Embryonic facial prominence (tissue), 1 donor: ENCODE results near the gene RPS25.
A peak's percentile ranks its signal among the peaks of the same experiment; 100 is the strongest.
"Not testable (repeated sequence)": the region's sequence is repeated elsewhere in the genome, so short reads cannot be mapped to it uniquely, and the experiment has no call there.

Source experiments
- DNase-seq: peaks from one replicate; pipeline ENCODE4 v3.0.0-alpha.2; 2016; ENCODE audit errors: extremely low spot score

Gene RPS25

DNA sequence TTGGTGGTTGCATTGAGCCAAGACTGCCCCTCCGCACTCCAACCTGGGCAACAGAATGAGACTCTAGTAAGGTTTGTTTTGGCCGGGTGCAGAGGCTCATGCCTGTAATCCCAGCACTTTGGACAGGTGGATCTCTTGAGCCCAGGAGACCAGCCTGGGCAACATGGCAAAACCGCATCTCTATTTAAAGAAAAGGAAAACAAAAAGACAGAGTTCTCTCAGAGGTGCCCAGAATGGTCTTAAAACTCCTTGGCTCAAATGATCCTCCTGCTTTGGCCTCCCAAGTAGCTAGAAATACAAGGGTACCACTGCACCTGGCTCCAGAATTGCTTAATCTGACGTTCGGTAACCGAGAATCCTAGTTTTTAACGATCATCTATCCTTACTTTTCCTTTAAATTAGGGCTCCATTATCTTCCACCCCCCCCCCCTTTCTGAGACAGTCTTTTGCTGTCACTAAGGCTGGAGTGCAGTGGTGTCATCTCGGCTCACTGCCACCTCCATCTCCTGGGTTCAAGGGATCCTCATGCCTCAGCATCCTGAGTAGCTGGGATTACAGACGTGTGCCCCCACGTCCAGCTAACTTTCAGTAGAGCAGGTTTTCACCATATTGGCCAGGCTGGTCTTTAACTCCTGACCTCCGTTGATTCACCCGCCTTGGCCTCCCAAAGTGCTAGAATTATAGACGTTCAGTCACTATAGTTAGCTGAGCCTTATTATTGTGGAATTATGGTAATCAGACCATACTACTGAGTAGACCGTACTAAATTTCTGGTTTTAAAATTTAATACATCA is 1.7 kb downstream of the RPS25 start:
- no peak for DNase-seq

DNA sequence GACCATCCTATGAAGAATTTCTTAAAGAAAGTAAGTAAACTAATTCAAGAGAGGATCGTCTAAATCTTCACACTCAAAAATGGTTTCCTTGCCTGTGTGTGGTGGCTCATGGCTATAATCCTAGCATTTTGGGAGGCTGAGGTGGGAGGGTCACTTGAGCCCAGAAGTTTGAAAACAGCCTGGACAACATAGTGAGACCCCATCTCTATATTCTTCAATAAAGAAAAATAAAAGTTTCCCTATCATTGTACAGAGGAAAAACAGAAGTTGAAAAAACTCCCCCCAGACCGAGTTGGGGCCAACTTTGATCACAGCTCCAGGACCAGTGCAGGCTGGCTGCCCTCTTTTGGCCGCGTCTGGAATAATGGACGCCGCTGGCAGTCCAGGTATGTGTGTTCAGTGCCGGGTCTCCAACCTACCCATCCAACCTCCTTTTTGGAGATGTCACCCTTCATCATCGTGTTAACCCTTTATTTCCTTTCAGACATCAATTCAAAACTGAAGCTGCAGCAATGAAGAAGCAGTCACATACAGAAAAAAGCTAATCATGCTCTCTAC is 3.0 kb downstream of the RPS25 start:
- DNase-seq, result no peak

DNA sequence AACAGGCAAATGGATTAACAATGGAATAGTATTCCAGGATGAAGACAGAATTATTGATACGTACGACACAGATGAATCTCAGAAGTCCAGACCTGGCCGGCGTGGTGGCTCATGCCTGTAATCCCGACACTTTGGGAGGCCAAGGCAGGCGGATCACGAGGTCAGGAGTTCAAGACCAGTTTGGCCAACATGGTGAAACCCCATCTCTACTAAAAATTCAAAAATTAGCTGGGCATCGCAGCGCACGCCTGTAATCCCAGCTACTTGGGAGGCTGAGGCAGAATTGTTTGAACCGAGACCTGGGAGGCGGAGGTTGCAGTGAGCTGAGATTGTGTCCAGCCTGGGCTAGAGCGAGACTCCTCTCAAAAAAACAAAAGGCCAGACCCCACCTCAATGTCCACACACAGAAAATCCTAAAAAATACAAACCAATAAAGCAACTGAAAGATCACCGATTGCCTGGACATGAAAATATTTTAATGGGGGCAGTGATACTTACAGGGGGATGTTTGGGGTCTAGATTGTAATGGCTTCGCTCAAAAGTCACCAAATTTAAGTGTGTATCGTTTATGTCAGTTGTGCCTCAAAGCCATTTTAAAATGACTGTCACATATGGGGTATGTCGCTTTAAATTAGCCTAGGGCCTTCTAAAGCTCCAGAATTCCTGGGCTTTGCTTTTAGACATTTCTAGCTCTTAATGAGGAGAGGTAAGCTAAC is 3.8 kb downstream of the RPS25 start:
- no peak for DNase-seq

DNA sequence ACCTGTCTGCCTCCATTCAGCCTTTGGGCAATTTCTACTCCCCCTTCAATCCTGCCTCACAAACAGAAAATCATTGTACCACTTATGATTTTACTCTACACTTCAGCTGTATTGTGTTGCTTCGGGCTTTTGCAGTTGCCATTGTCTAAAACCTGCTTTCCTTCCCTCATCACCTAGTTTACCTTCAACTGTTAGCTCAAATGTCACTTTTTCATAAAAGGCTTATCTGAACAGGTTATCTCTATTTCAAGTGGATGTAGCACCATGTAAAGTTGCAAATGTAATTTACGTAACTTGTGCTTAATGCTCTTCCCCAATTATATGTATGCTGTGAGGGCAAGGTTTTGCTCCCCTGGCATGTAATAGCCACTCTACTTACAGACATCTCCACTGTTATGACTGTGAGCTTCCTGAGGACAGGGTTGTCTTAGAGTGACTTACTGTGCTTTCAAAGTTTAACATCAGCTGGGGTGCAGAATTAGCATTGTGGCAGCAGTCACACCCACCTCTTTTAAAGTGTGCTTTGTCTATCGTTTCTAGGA is 5.4 kb downstream of the RPS25 start:
- DNase-seq, result no peak

DNA sequence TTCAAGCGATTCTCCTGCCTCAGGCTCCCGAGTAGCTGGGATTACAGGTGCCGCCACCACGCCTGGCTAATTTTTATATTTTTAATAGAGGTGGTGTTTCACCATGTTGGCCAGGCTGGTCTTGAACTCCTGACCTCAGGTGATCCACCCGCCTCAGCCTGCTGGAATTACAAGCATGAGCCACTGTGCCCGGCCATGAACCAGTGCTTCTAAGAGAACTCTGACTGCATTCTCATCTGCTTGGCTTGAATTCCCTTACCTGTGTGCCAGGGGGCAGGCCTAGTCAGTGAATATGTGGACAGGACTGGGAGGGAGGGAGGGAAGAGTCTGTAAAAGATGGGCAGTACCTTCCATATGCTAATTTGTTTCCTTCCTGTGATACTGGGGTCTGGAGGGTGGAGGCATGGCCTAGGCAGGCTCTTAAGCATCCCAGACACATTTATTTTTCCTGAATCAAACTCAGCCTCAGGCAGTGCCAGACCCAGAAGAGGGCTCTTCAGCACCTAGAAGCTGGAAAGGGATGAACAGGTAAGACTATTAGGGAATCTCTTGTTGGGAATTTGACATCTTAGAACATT is 6.6 kb downstream of the RPS25 start:
- DNase-seq, result no peak

DNA sequence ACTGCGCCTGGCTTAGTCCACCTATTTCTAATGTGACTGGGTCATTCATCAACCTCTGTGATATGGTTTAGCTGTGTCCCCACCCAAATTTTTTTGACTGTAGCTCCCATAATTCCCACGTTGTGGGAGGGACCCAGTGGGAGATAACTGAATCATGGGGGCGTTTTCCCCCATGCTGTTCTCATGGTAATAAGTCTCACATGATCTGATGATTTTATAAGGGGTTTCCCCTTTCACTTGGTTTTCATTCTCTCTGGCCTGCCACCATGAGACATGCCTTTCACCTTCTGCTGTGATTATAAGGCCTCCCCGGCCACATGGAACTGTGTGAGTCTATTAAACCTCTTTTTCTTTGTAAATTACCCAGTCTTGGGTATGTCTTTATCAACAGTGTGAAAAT is 11.5 kb downstream of the RPS25 start:
- no peak for DNase-seq

DNA sequence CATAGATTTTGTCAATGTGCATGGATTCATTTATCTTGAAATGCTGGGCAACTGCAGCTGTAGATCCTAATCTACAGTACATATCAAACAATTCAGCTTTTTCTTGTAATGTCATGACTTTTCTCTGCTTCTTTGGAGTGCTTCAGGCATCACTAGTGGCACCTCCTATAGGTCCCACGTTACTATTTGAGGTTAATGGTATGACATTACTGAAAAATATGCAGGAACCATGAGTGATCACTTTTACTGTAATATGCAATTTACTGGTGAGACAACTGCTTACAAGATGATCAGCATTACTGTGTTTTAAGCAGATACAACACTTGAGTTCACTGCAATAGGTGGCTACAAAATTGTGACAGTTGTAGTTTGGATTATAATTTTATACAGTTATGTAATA is 17.2 kb downstream of the RPS25 start:
- no peak for DNase-seq

DNA sequence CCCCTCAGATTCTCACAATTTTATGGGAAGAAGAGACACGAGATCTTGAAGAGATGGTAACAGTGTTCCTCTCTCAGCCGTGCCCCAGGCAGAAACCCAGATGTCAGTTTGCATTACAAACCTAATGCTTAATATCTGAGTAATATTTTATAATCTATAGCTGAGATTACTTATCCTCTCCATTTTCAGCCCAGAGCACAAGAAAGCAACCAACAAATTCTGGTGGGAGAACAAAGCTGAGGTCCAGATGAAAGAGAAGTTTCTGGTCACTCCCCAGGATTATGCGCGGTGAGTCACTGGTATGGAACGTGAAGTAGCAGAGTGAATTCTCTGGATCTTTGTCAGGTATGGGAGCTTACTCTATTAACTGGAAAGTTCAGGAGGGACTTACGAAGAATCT is 19.3 kb downstream of the RPS25 start:
- DNase-seq, result no peak

DNA sequence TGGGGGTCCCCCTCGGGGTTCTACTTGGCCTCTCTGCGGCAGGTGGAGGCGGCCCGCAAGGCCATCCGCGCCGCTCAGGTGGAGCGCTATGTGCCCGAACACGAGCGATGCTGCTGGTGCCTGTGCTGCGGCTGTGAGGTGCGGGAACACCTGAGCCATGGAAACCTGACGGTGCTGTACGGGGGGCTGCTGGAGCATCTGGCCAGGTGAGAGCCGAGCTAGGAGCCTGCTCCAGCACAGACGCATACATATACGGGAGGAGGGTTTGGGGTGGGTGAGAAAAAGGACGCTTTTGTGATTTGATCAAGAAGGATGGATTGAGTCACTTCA is 19.8 kb downstream of the RPS25 start:
- DNase-seq, result no peak

DNA sequence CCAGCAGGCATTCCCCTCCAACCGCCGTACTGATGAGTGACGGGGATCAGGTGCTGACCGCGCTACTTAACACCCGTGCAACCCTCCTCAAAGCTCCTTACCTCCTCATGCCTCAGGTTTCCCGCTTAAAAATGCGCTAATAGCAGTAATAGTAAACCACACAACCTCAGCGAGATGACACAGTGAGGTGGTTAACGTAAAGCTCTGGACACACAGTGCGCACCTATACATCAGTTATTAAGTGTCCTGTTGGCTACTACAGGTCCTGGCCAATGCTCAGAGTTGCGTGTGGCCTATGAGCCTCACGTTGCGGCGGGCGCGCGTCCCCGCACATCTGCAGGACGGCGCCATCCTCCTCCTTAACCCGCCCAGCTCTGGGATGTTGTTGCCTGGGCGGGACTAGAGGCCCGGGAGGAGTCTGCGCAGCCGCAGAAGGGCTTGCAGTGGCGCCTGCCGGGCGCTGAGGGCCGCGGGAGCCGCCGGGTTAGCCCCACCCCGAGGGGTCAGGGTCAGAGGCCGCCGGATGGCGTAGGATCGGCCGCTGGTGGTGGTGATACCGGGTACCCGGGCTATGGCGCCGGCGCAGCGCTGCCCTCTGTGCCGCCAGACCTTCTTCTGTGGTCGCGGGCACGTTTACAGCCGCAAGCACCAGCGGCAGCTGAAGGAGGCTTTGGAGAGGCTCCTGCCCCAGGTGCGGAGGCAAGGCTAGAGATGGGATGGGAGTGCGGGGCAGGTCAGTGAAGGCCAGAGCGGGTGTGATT is 20.3 kb downstream of the RPS25 start, which contains the start of gene CENATAC:
Gene CENATAC (plus strand): TSS at position 512 of the 761 bp plus-strand sequence. CDS start 60 bp downstream, at position 572.
- DNase-seq, result peak; percentile 68

DNA sequence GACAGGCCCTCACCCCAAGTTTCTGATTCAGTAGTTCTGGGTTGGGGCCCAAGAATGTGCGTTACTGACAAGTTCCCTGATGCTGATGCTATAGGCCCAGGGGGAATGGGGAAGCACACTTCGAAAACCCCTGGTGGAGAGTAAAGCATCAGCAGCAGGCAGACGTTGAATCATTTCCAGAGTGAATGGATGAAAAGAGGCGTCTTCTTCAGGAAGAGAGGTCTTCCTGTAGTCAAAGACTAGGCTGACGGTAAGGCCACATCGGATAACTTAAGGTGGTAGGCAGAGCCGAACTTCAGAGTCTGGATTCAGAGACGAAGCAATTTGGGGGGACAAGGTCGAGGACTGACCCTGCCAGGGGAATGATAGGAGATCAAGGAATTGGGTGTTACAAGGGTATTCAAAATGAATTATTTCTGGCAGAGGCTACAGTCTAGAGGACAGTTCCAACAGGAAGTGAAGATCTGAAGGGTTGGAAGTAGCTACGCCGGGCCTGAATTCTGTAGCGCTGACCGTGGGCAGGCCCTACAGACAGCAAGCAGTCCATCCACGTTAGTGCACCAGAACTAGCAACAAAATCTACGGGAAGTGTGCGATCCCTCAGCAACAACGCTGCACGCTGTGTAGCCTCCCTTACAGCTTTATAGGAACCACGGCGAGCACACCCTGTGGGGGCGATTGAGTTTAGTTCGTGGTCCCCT is 21.1 kb downstream of the RPS25 start:
- no peak for DNase-seq

DNA sequence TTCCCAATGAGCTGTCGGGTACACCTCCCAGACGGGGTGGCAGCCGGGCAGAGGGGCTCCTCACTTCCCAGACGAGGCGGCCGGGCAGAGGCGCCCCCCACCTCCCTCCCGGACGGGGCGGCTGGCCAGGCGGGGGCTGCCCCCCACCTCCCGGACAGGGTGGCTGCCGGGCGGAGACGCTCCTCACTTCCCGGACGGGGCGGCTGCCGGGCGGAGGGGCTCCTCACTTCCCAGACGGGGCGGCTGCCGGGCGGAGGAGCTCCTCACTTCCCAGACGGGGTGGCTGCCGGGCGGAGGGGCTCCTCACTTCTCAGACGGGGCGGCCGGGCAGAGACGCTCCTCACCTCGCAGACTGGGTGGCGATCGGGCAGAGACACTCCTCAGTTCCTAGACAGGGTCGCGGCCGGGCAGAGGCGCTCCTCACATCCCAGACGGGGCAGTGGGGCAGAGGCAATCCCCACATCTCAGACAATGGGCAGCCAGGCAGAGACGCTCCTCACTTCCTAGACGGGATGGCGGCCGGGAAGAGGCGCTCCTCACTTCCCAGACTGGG is 26.6 kb downstream of the RPS25 start:
- not testable (repeated sequence) for DNase-seq

DNA sequence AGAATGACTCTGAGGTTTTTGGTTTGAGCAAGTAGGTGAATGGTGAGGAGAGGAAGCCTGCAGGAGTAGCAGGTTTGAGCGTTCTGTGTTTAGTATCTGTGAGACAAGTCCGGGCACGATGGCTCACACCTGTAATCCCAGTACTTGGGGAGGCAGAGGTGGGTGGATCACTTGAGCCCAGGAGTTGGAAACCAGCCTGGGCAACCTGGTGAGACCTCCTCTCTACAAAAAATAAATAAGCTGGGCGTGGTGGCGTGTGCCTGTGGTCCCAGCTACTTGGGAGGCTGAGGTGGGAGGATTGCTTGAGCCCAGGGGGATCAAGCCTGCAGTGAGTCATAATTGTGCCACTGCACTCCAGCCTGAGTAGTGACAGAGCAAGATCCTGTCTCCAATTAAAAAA is 29.9 kb downstream of the RPS25 start:
- no peak for DNase-seq

DNA sequence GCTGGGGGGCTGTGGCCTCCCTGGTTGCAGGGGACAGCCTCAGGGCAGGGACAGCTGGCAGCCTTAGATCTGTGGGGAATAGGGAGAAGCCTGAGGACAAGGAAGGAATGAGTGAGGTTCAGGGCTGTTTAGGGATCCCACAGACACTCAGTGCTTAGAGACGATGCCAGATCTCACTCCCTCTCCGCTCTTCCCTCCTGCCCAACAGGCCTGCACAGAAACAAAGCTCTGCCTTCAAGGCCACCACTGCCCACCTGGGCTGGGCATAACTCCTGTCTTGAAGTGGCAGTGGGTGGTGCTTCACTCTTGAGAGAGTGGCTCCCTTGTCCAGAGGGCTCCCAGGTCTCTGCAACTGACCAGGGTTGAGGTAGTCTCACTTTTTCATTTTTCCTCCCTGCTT is 33.3 kb downstream of the RPS25 start:
- DNase-seq, result no peak

DNA sequence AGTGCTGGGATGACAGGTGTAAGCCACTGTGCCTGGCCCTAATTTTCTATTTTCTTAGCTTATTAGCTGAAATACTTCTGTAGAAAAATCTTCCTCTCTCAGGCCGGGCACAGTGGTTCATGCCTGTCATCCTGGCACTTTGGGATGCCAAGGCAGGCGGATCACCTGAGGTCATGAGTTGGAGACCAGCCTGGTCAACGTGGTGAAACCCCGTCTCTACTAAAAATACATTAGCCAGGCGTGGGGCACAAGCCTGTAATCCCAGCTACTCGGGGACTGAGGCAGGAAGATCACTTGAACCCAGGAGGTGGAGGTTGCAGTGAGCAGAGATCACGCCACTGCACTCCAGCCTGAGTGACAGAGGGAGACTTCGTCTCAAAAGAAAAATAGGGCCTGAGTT is 33.8 kb downstream of the RPS25 start:
- not testable (repeated sequence) for DNase-seq

DNA sequence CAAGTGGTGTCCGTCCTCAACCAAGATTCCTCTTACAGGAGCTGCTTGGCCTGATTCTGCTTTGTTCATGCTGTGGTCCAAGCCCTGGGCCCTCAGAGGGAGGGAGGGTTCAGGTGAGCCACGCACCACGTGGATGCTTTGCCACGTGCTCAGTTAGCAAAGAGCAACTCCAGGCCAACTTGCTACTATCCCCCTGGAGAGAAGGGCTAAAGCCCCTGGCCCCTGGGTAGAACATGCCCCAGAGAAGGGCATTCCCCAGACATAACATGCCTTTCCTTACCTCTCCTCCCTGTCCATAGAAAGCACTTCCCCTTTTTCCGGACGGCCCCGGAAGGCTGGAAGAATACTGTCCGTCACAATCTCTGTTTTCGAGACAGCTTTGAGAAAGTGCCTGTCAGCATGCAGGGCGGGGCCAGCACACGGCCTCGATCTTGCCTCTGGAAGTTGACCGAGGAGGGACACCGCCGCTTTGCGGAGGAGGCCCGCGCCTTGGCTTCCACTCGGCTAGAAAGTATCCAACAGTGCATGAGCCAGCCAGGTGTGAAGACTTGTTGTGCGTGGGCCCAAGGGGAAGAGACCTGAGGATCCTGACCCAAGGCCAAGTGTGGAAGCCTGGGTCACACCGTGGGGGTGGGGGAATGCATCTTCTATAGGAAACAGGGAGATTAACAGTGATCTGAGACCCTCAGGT is 37.8 kb downstream of the RPS25 start:
- DNase-seq, result no peak

DNA sequence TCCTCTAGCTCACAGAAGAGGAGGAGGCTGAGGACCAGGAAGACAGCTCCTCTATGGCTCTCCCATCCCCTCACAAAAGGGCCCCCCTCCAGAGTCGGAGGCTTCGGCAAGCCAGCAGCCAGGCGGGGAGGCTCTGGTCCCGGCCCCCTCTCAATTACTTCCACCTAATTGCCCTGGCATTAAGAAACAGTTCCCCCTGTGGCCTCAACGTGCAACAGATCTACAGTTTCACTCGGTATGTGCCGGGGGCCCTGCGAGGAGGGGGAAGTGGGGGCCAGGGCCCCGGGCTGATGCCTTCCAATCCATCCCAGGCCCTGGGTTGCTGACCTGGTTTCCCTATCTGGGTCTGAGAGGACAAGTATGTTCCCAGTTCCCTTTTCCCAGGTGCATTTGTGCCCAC is 38.7 kb downstream of the RPS25 start:
- DNase-seq, result no peak

DNA sequence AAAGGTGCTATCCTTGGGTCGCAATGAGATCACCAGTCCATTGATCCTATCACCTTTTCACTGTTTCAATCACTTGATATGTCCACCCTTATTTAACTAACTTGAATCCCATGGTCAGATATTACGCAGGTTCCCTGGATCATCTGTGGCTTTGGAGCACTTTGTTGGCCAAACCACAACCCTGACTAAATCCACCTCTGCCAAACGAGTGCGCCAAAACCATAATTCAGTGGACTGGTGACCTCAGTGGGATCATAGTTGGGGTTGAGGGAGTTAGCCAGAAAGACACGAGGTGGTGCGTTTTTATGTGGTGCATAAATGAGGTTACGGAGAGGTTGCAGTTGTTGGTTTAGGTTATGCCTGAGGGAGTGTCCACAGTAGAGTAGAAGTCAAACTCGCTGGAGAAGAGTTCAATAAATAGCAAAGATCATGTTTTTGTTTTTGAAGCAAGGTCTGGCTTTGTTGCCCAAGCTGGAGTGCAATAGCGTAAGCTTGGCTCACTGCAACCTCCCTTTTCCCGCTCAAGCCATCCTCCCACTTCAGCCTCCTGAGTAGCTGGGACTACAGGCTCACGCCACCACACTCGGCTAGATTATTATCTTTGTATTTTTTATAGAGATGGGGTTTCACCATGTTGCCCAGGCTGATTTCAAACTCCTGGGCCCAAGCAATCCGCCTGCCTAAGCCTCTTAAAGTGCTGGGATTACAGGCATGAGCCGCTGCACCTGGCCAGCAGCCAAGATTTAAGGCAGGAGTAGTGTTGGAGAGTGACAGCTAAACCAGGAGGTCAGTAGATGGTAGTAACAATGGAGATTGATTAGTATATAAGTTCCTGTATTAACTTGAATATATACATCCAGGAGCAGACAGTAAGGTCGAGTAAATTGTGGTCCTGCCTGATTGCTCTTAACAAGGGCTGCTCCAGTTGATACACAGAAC is 42.1 kb downstream of the RPS25 start:
- DNase-seq, result no peak

DNA sequence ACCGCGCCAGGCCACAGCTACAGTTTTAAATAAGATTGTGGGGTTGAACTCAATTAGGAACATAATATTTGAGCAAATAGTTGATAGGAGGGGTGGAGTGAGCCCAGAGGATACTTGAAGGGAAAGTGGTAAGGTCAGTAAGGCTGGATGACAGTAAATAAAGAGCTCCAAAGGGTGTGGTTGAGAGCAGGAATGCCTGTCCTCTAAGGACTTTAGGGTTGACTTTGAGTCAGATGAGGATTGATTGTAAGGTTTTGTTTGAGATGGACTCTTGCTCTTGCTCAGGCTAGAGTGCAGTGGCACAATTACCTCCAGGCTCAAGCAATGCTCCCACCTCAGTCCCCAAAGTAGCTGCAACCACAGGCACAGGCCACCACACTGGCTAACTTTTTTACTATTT is 44.2 kb downstream of the RPS25 start:
- DNase-seq, result no peak
